WTC11 (cell line): ENCODE measurements around the gene ZC3H12D. TPM values are rescaled to one million over a fixed set of nuclear protein-coding genes. Genes with fewer than 3 reads are reported as not detected.

Experiments used
- AFF4 ChIP-seq: sonication (generic); formaldehyde crosslinking; IDR thresholded peaks from 2 replicates; pipeline ENCODE4 v1.8.1; 2023; ENCODE audit warnings: mild to moderate bottlenecking, missing genetic modification reagents, borderline replicate concordance
- EMX1 ChIP-seq: fragments of 250-450 bp; sonication (Bioruptor Pico); IDR thresholded peaks from 2 replicates; pipeline ENCODE4 v1.8.0; 2021; ENCODE audit warnings: mild to moderate bottlenecking
- ESRRA ChIP-seq: sonication (generic); formaldehyde crosslinking; IDR thresholded peaks from 2 replicates; pipeline ENCODE4 v1.8.1; 2022; ENCODE audit warnings: mild to moderate bottlenecking, missing genetic modification reagents, borderline replicate concordance
- ETV6 ChIP-seq: sonication (generic); formaldehyde crosslinking; IDR thresholded peaks from 2 replicates; pipeline ENCODE4 v1.8.1; 2022; ENCODE audit warnings: mild to moderate bottlenecking, missing genetic modification reagents
- FOXP1 ChIP-seq: sonication (generic); formaldehyde crosslinking; IDR thresholded peaks from 2 replicates; pipeline ENCODE4 v1.8.0; 2022; ENCODE audit warnings: missing genetic modification reagents, mild to moderate bottlenecking, moderate library complexity, borderline replicate concordance
- HMGXB4 ChIP-seq: sonication (generic); formaldehyde crosslinking; IDR thresholded peaks from 2 replicates; pipeline ENCODE4 v1.8.1; 2023; ENCODE audit warnings: mild to moderate bottlenecking, moderate library complexity, missing genetic modification reagents
- IRF1 ChIP-seq: sonication (generic); formaldehyde crosslinking; IDR thresholded peaks from 2 replicates; pipeline ENCODE4 v1.8.0; 2023; ENCODE audit warnings: missing genetic modification reagents
- MLX ChIP-seq: sonication (generic); formaldehyde crosslinking; IDR thresholded peaks from 2 replicates; pipeline ENCODE4 v1.8.1; 2023; ENCODE audit warnings: mild to moderate bottlenecking, missing genetic modification reagents, moderate library complexity
- MXD4 ChIP-seq: fragments of 250-450 bp; sonication (Bioruptor Pico); IDR thresholded peaks from 2 replicates; pipeline ENCODE4 v1.8.0; 2021; ENCODE audit warnings: mild to moderate bottlenecking, moderate library complexity, borderline replicate concordance
- NFATC4 ChIP-seq: fragments of 250-450 bp; sonication (Bioruptor Pico); IDR thresholded peaks from 2 replicates; pipeline ENCODE4 v1.9.0; 2021; ENCODE audit warnings: mild to moderate bottlenecking
- NFE2L1 ChIP-seq: sonication (generic); formaldehyde crosslinking; IDR thresholded peaks from 2 replicates; pipeline ENCODE4 v1.8.1; 2023; ENCODE audit warnings: missing genetic modification reagents
- NFYB ChIP-seq: sonication (generic); formaldehyde crosslinking; conservative IDR thresholded peaks from 2 replicates; pipeline ENCODE4 v1.8.0; 2022; ENCODE audit warnings: low read depth, missing genetic modification reagents
- NR1H2 ChIP-seq: sonication (generic); formaldehyde crosslinking; IDR thresholded peaks from 2 replicates; pipeline ENCODE4 v1.9.0; 2021; ENCODE audit warnings: mild to moderate bottlenecking, moderate library complexity, missing genetic modification reagents
- NR3C1 ChIP-seq: sonication (generic); formaldehyde crosslinking; conservative IDR thresholded peaks from 2 replicates; pipeline ENCODE4 v1.8.1; 2023; ENCODE audit warnings: low read depth, mild to moderate bottlenecking, missing genetic modification reagents
- PRDM15 ChIP-seq: sonication (generic); formaldehyde crosslinking; IDR thresholded peaks from 2 replicates; pipeline ENCODE4 v1.8.0; 2022; ENCODE audit warnings: missing genetic modification reagents
- PREB ChIP-seq: sonication (generic); formaldehyde crosslinking; IDR thresholded peaks from 2 replicates; pipeline ENCODE4 v1.8.1; 2022; ENCODE audit warnings: mild to moderate bottlenecking, missing genetic modification reagents, moderate library complexity, borderline replicate concordance
- PRRX2 ChIP-seq: fragments of 250-450 bp; sonication (Bioruptor Pico); IDR thresholded peaks from 2 replicates; pipeline ENCODE4 v1.8.0; 2021; ENCODE audit warnings: mild to moderate bottlenecking
- SMAD3 ChIP-seq: sonication (generic); formaldehyde crosslinking; IDR thresholded peaks from 2 replicates; pipeline ENCODE4 v1.8.0; 2022; ENCODE audit warnings: missing genetic modification reagents, mild to moderate bottlenecking, borderline replicate concordance
- SOX15 ChIP-seq: fragments of 250-450 bp; sonication (Bioruptor Pico); IDR thresholded peaks from 2 replicates; pipeline ENCODE4 v1.9.0; 2021; ENCODE audit warnings: mild to moderate bottlenecking
- SP1 ChIP-seq: sonication (generic); formaldehyde crosslinking; conservative IDR thresholded peaks from 2 replicates; pipeline ENCODE4 v1.8.1; 2022; ENCODE audit warnings: missing genetic modification reagents
- TCF7 ChIP-seq: sonication (generic); formaldehyde crosslinking; IDR thresholded peaks from 2 replicates; pipeline ENCODE4 v1.8.0; 2022; ENCODE audit warnings: mild to moderate bottlenecking, low read depth, missing genetic modification reagents, moderate library complexity
- TEAD1 ChIP-seq: sonication (generic); formaldehyde crosslinking; IDR thresholded peaks from 2 replicates; pipeline ENCODE4 v1.8.0; 2022; ENCODE audit warnings: mild to moderate bottlenecking, missing genetic modification reagents
- TP53 ChIP-seq: sonication (generic); formaldehyde crosslinking; IDR thresholded peaks from 2 replicates; pipeline ENCODE4 v1.8.1; 2023; ENCODE audit warnings: mild to moderate bottlenecking, missing genetic modification reagents
- ZNF232 ChIP-seq: sonication (generic); formaldehyde crosslinking; IDR thresholded peaks from 2 replicates; pipeline ENCODE4 v1.8.0; 2022; ENCODE audit warnings: mild to moderate bottlenecking, missing genetic modification reagents
- ZNF425 ChIP-seq: fragments of 250-450 bp; sonication (Bioruptor Pico); conservative IDR thresholded peaks from 2 replicates; pipeline ENCODE4 v1.9.0; 2021; ENCODE audit warnings: mild to moderate bottlenecking
- total RNA-seq: library from RNA; stranded (reverse); gene quantifications from 3 replicates; pipeline ENCODE4 v1.2.3, GENCODE V29; 2021

Gene ZC3H12D
- total RNA-seq, 1 experiment from 2014 or later: 0.13 TPM

- TF ChIP-seq MXD4 (CRISPR knock-in tag): no peak
- no peak for TF ChIP-seq ZNF425 (CRISPR knock-in tag)
- TF ChIP-seq NFATC4: no peak
- TF ChIP-seq AFF4 (CRISPR knock-in tag): no peak
- TF ChIP-seq NFE2L1 (CRISPR knock-in tag): no peak
- TF ChIP-seq ZNF232: no peak
- TF ChIP-seq FOXP1 (CRISPR knock-in tag): peak; percentile 84; the same call in 1 of the 2 replicates
- 0 out of 2 replicates have a peak, but pooled peaks have one; percentile 44 for TF ChIP-seq TEAD1 (CRISPR knock-in tag)
- peak; percentile 25; the same call in 1 of the 2 replicates for TF ChIP-seq TP53 (CRISPR knock-in tag)
- no peak for TF ChIP-seq NR1H2 (CRISPR knock-in tag)
- no peak for TF ChIP-seq MLX (CRISPR knock-in tag)
- no peak for TF ChIP-seq TCF7 (CRISPR knock-in tag)
- TF ChIP-seq NFYB: 0 out of 2 replicates have a peak, but pooled peaks have one; percentile 10
- no peak for TF ChIP-seq SOX15 (CRISPR knock-in tag)
- TF ChIP-seq PRDM15 (CRISPR knock-in tag): no peak
- TF ChIP-seq ESRRA (CRISPR knock-in tag): no peak
- TF ChIP-seq ETV6 (CRISPR knock-in tag): no peak
- TF ChIP-seq EMX1 (CRISPR knock-in tag): no peak
- peak; percentile 71; the same call in 1 of the 2 replicates for TF ChIP-seq HMGXB4
- no peak for TF ChIP-seq NR3C1
- no peak for TF ChIP-seq SMAD3 (CRISPR knock-in tag)
- no peak for TF ChIP-seq SP1 (CRISPR knock-in tag)
- no peak for TF ChIP-seq PREB
- no peak for TF ChIP-seq IRF1 (CRISPR knock-in tag)
- TF ChIP-seq PRRX2 (CRISPR knock-in tag): no peak
Measured at GRCh38 chr6:149450679-149451375, 34.0 kb downstream of the ZC3H12D start (continued).
